ENCODE data around the gene CAMTA1.

CAMTA1 gene

GRCh38 chr1:7531562-7532340 is 746.5 kb downstream of the CAMTA1 start:
- no peak for DNase-seq

- no peak for DNase-seq
These were observed 747.8 kb downstream of the CAMTA1 start for GRCh38 chr1:7533006-7533405.

GRCh38 chr1:7534061-7534825 is 749.0 kb downstream of the CAMTA1 start:
- DNase-seq = no peak

- DNase-seq = no peak
These were observed 749.8 kb downstream of the CAMTA1 start for GRCh38 chr1:7535016-7535415.

- no peak for DNase-seq
These were observed 751.0 kb downstream of the CAMTA1 start for GRCh38 chr1:7535934-7536878.

GRCh38 chr1:7536891-7537591 is 751.8 kb downstream of the CAMTA1 start:
- no peak for DNase-seq

- DNase-seq = no peak
These were observed 752.8 kb downstream of the CAMTA1 start for GRCh38 chr1:7538033-7538432.

- DNase-seq = no peak
These were observed 753.9 kb downstream of the CAMTA1 start for GRCh38 chr1:7538849-7539768.

GRCh38 chr1:7539769-7540175 is 754.5 kb downstream of the CAMTA1 start:
- DNase-seq = no peak

GRCh38 chr1:7540816-7541215 is 755.6 kb downstream of the CAMTA1 start:
- DNase-seq = no peak

- DNase-seq = no peak
These were observed 756.4 kb downstream of the CAMTA1 start for GRCh38 chr1:7541629-7542028.

- DNase-seq = no peak
These were observed 758.5 kb downstream of the CAMTA1 start for GRCh38 chr1:7543718-7544090.

- no peak for DNase-seq
These were observed 764.3 kb downstream of the CAMTA1 start for GRCh38 chr1:7549277-7550161.

- DNase-seq = no peak
These were observed 765.1 kb downstream of the CAMTA1 start for GRCh38 chr1:7550261-7550865.

- DNase-seq = no peak
These were observed 765.7 kb downstream of the CAMTA1 start for GRCh38 chr1:7550981-7551380.

- no peak for DNase-seq
These were observed 766.2 kb downstream of the CAMTA1 start for GRCh38 chr1:7551442-7551841.

- no peak for DNase-seq
These were observed 767.1 kb downstream of the CAMTA1 start for GRCh38 chr1:7552402-7552801.

- no peak for DNase-seq
These were observed 767.9 kb downstream of the CAMTA1 start for GRCh38 chr1:7553042-7553690.
